NCI-H510A treated with DMSO at 0.1 percent for 48 hours (cell line): Measurements from ENCODE around the gene PLIN4.

Experiments used
- DNase-seq: peaks from one replicate; lab custom pipeline; 2025; lab: John Stamatoyannopoulos, UW

PLIN4 gene

GRCh38 chr19:4506449-4507149 lies 11.7 kb downstream of the PLIN4 start:
- no peak for DNase-seq

GRCh38 chr19:4505570-4506448 lies 12.5 kb downstream of the PLIN4 start:
- DNase-seq, result no peak

GRCh38 chr19:4504891-4505569 lies 13.3 kb downstream of the PLIN4 start:
- DNase-seq, result no peak

- no peak for DNase-seq
These were observed 14.0 kb downstream of the PLIN4 start for GRCh38 chr19:4504297-4504701.

GRCh38 chr19:4503825-4504170 lies 14.5 kb downstream of the PLIN4 start:
- DNase-seq, result no peak

- no peak for DNase-seq
These were observed 15.0 kb downstream of the PLIN4 start for GRCh38 chr19:4503132-4503824.

- no peak for DNase-seq
These were observed 15.8 kb downstream of the PLIN4 start for GRCh38 chr19:4502282-4503131.

- no peak for DNase-seq
These were observed 16.6 kb downstream of the PLIN4 start for GRCh38 chr19:4501691-4502090.

GRCh38 chr19:4500841-4501591 lies 17.3 kb downstream of the PLIN4 start:
- no peak for DNase-seq

- no peak for DNase-seq
These were observed 18.4 kb downstream of the PLIN4 start for GRCh38 chr19:4499855-4500254.

- DNase-seq, result no peak
These were observed 19.0 kb downstream of the PLIN4 start for GRCh38 chr19:4499318-4499717.

- no peak for DNase-seq
These were observed 19.6 kb downstream of the PLIN4 start for GRCh38 chr19:4498694-4499093.

GRCh38 chr19:4497770-4498389 lies 20.4 kb downstream of the PLIN4 start:
- DNase-seq, result no peak

- DNase-seq, result no peak
These were observed 22.0 kb downstream of the PLIN4 start for GRCh38 chr19:4496304-4496703.

- no peak for DNase-seq
These were observed 22.8 kb downstream of the PLIN4 start for GRCh38 chr19:4495471-4495870.

GRCh38 chr19:4494691-4495064 lies 23.6 kb downstream of the PLIN4 start:
- DNase-seq, result no peak

- DNase-seq, result no peak
These were observed 24.2 kb downstream of the PLIN4 start for GRCh38 chr19:4493929-4494690.

GRCh38 chr19:4493104-4493928 lies 25.0 kb downstream of the PLIN4 start:
- DNase-seq, result no peak
